Measurements from ENCODE around the gene GAL3ST3. TPM values are rescaled to one million over a fixed set of nuclear protein-coding genes. Genes with fewer than 3 reads are reported as not detected.

Gene GAL3ST3
- total and polyA plus RNA-seq, 2 donors (not counting 1 experiment from before 2014, with no cell fraction given), result not detected

DNA sequence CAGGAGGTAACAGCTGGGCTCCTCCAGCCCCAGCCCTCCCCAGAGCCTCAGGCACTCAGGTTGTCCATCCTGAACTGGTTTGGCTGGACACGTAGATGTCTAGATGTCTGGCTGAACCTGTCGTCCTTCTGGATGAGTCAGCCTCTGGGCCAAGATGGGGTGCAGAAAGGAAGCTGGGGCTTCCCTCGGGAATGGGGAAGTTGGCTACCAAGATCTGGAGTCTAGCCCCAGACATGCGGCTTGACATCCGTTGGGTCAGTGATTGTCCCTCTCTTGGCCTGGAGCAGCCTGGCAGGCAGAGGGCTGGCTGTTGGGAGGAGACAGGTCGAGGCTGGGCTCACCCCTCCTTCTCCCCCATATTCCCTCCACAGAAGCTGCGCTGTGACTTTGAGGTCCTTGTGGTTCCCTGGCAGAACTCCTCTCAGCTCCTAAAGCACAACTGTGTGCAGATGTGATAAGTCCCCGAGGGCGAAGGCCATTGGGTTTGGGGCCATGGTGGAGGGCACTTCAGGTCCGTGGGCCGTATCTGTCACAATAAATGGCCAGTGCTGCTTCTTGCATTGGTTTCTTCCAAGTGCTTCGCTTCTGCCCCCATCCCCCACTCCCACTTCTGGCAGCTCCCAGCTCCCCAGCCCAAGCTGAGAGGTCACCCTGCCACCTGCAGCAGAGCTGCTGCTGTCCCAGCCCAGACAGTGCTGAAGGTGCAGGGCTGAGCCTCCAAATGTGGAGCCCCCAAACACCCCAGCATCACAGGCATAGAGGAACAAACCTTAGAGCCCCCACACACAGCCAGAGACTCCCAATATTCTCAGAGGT is 35.8 kb downstream of the GAL3ST3 start:
- Histone ChIP-seq H2AFZ (ENCODE audit: low read length) (no peak overlapping the region), H3K4me3 (replicated peaks in 1 of 4; ENCODE audit: control extremely low read depth in 1 of 4, insufficient read depth in 1 of 4, low read depth in 3 of 4, low read length in 4 of 4) (no peak overlapping the region), H4K20me1 (ENCODE audit: control insufficient read depth, extremely low read depth, insufficient read depth, low read length) (no peaks in the 10 kb centered on the region), H3K36me3 (ENCODE audit: control insufficient read depth, insufficient read depth, low read length) (no peaks in the 10 kb centered on the region), H3K9me3 (ENCODE audit: control insufficient read depth, insufficient read depth, low read depth, low read length) (no peaks in the 10 kb centered on the region), H3K9ac (ENCODE audit: insufficient read depth, low read length) (no peak overlapping the region), H3K27ac (ENCODE audit: insufficient read depth, low read length) (no peak overlapping the region), H3K27me3 (ENCODE audit: control insufficient read depth, insufficient read depth, low read length) (peaks cover 7% of the 10 kb centered on the region), H3K4me1 (ENCODE audit: control insufficient read depth, extremely low read depth, insufficient read depth, low read length) (peaks cover 3% of the 10 kb centered on the region), H3K4me2 (ENCODE audit: extremely low read depth, insufficient read depth, low read length) (no peak overlapping the region), H3K79me2 (ENCODE audit: control insufficient read depth, insufficient read depth, low read length) (no peaks in the 10 kb centered on the region)
- DNase-seq (ENCODE audit: low read depth in 2 of 2), result no peak
- TF ChIP-seq, protein P1, sequence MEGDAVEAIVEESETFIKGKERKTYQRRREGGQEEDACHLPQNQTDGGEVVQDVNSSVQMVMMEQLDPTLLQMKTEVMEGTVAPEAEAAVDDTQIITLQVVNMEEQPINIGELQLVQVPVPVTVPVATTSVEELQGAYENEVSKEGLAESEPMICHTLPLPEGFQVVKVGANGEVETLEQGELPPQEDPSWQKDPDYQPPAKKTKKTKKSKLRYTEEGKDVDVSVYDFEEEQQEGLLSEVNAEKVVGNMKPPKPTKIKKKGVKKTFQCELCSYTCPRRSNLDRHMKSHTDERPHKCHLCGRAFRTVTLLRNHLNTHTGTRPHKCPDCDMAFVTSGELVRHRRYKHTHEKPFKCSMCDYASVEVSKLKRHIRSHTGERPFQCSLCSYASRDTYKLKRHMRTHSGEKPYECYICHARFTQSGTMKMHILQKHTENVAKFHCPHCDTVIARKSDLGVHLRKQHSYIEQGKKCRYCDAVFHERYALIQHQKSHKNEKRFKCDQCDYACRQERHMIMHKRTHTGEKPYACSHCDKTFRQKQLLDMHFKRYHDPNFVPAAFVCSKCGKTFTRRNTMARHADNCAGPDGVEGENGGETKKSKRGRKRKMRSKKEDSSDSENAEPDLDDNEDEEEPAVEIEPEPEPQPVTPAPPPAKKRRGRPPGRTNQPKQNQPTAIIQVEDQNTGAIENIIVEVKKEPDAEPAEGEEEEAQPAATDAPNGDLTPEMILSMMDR (conservative IDR thresholded peaks at IDR 0.05 in 1 of 2, IDR thresholded peaks at IDR 0.05 in 1 of 2; ENCODE audit: low read depth in 1 of 2, low read length in 2 of 2), result no peak
- TF ChIP-seq EZH2 (IDR thresholded peaks at IDR 0.05; ENCODE audit: low read length, missing control alignments), result no peak

DNA sequence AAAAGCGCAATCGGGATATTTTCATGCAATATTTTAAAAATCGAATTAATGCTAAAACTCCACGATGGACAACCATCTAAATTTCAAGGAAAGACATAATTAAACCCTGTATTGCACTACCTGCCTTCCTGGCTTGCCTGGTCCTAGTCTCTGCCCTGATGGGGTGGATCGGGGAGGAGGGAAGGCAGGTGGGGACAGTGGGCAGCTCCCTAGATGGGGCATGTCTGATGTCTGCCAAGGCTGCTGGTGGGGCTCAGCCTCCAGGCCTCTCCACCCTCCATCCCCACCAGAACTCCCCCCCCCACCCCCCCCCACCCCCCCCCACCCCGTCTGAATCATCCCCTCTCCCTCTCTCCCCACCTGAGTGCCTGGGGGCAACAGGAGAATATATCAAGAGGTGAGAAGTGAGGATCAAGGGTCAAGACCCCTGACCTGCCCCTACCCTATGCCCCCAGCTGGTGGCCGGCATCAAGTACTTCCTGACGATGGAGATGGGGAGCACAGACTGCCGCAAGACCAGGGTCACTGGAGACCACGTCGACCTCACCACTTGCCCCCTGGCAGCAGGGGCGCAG is 36.5 kb downstream of the GAL3ST3 start:
- Histone ChIP-seq H3K9ac (ENCODE audit: insufficient read depth, low read length) (no peak overlapping the region), H3K4me1 (ENCODE audit: control insufficient read depth, extremely low read depth, insufficient read depth, low read length) (peaks cover 3% of the 10 kb centered on the region), H2AFZ (ENCODE audit: low read length) (no peak overlapping the region), H4K20me1 (ENCODE audit: control insufficient read depth, extremely low read depth, insufficient read depth, low read length) (no peaks in the 10 kb centered on the region), H3K4me2 (ENCODE audit: extremely low read depth, insufficient read depth, low read length) (no peak overlapping the region), H3K4me3 (replicated peaks in 1 of 4; ENCODE audit: control extremely low read depth in 1 of 4, insufficient read depth in 1 of 4, low read depth in 3 of 4, low read length in 4 of 4) (no peak overlapping the region), H3K36me3 (ENCODE audit: control insufficient read depth, insufficient read depth, low read length) (no peaks in the 10 kb centered on the region), H3K27ac (ENCODE audit: insufficient read depth, low read length) (no peak overlapping the region), H3K9me3 (ENCODE audit: control insufficient read depth, insufficient read depth, low read depth, low read length) (no peaks in the 10 kb centered on the region), H3K27me3 (ENCODE audit: control insufficient read depth, insufficient read depth, low read length) (peaks cover 7% of the 10 kb centered on the region), H3K79me2 (ENCODE audit: control insufficient read depth, insufficient read depth, low read length) (no peaks in the 10 kb centered on the region)
- DNase-seq (ENCODE audit: low read depth in 2 of 2), result no peak
- TF ChIP-seq, protein P1 (conservative IDR thresholded peaks at IDR 0.05 in 1 of 2, IDR thresholded peaks at IDR 0.05 in 1 of 2; ENCODE audit: low read depth in 1 of 2, low read length in 2 of 2), result no peak

DNA sequence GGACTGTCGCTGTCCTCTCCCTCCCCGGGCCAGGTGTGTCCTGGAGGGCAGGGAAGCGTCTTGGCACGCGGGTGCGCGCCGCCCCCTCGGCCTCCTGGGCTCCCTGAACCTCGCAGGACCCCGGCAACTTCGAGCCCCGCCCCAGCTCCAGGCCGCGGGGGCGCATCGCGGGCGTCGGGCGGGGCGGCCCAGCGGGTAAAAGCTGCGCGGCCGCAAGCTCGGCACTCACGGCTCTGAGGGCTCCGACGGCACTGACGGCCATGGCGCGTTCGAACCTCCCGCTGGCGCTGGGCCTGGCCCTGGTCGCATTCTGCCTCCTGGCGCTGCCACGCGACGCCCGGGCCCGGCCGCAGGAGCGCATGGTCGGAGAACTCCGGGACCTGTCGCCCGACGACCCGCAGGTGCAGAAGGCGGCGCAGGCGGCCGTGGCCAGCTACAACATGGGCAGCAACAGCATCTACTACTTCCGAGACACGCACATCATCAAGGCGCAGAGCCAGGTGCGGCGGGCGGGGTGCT is 37.1 kb downstream of the GAL3ST3 start, which contains the start of gene CST6:
Gene CST6, plus strand, starts transcription at position 224 of the 519 bp plus-strand sequence. Its CDS starts 37 bp downstream, at position 261.
- H3K4me2 ChIP-seq (ENCODE audit: extremely low read depth, insufficient read depth, low read length), result no peak within 1 kb of the TSS
- H3K27ac ChIP-seq (ENCODE audit: insufficient read depth, low read length), result no peak within 1 kb of the TSS
- no peak within 1 kb of the TSS for H3K9ac ChIP-seq (ENCODE audit: insufficient read depth, low read length)
- peaks cover 7% of the 10 kb centered on the region for H3K27me3 ChIP-seq (ENCODE audit: control insufficient read depth, insufficient read depth, low read length)
- no peaks in the 10 kb centered on the region for H3K9me3 ChIP-seq (ENCODE audit: control insufficient read depth, insufficient read depth, low read depth, low read length)
- H4K20me1 ChIP-seq (ENCODE audit: control insufficient read depth, extremely low read depth, insufficient read depth, low read length), result no peaks in the 10 kb centered on the region
- no peak within 1 kb of the TSS for H2AFZ ChIP-seq (ENCODE audit: low read length)
- H3K4me1 ChIP-seq (ENCODE audit: control insufficient read depth, extremely low read depth, insufficient read depth, low read length), result peaks cover 3% of the 10 kb centered on the region
- TF ChIP-seq, protein P1 (conservative IDR thresholded peaks at IDR 0.05 in 1 of 2, IDR thresholded peaks at IDR 0.05 in 1 of 2; ENCODE audit: low read depth in 1 of 2, low read length in 2 of 2), result no peak
- peak; percentile 85 for TF ChIP-seq EZH2 (IDR thresholded peaks at IDR 0.05; ENCODE audit: low read length, missing control alignments)
- DNase-seq (ENCODE audit: low read depth in 2 of 2), result no peak
- H3K36me3 ChIP-seq (ENCODE audit: control insufficient read depth, insufficient read depth, low read length), result no peaks in the 10 kb centered on the region
- H3K79me2 ChIP-seq (ENCODE audit: control insufficient read depth, insufficient read depth, low read length), result no peaks in the 10 kb centered on the region
- H3K4me3 ChIP-seq (replicated peaks in 1 of 4; ENCODE audit: control extremely low read depth in 1 of 4, insufficient read depth in 1 of 4, low read depth in 3 of 4, low read length in 4 of 4), result no peak within 1 kb of the TSS
